Measurements from ENCODE around the gene SGCD.

DNA sequence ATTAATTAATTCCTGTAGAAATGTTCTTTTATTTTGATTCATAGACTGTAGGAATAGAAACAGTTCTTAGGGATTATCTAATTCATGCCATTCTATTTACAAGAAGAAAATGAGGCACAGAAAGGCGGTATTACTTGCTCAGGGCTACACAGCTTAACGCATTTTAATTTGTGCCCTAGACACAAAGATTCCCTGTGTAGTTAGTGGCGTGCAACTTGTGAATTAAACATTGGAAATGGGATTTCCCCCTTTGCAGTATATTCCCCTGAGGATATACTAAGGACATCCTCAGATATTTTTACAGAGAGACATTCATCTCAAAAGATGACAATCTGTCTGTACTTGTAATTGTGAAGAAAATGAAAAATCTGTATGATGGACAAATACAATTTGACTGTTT is 108.1 kb downstream of the SGCD start:
- no peak for TF ChIP-seq POLR2A (IDR thresholded peaks at IDR 0.05)
- TF ChIP-seq, protein P1, sequence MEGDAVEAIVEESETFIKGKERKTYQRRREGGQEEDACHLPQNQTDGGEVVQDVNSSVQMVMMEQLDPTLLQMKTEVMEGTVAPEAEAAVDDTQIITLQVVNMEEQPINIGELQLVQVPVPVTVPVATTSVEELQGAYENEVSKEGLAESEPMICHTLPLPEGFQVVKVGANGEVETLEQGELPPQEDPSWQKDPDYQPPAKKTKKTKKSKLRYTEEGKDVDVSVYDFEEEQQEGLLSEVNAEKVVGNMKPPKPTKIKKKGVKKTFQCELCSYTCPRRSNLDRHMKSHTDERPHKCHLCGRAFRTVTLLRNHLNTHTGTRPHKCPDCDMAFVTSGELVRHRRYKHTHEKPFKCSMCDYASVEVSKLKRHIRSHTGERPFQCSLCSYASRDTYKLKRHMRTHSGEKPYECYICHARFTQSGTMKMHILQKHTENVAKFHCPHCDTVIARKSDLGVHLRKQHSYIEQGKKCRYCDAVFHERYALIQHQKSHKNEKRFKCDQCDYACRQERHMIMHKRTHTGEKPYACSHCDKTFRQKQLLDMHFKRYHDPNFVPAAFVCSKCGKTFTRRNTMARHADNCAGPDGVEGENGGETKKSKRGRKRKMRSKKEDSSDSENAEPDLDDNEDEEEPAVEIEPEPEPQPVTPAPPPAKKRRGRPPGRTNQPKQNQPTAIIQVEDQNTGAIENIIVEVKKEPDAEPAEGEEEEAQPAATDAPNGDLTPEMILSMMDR (IDR thresholded peaks at IDR 0.05), result no peak
